Measurements from ENCODE around the gene STIM1.

STIM1 gene

DNA sequence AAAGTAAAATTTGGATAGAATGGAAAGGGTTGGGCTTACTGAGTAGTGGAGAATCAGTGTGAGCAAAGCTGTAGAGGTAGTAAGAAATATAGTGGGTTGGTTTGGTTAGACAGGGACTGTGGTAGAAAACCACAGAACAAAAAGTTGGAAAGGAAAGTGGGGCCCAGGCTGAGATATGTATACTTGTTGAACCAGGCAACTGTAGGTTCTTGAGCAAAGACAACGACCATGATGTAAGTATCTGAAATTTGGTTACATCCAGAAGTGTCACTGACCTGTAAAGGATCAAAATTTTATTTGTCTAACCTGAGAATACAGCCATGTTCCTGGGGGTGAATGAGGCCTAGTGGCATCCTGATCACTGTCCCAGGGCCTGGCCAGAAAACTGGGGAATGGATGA lies 114.1 kb downstream of the STIM1 start:
- Histone ChIP-seq H4K20me1 (ENCODE audit: insufficient read depth, low read length) (no peaks in the 10 kb centered on the region), H3K27me3 (ENCODE audit: insufficient read depth, low read length) (no peaks in the 10 kb centered on the region), H3K27ac (ENCODE audit: low read depth, low read length, poor library complexity, severe bottlenecking) (no peak overlapping the region), H3K9me3 (ENCODE audit: low read length) (no peaks in the 10 kb centered on the region), H3K4me1 (ENCODE audit: insufficient read depth, low read length, severe bottlenecking) (no peaks in the 10 kb centered on the region), H3K79me2 (ENCODE audit: insufficient read depth, low read length) (no peaks in the 10 kb centered on the region), H3K4me3 (ENCODE audit: low read depth, low read length, poor library complexity, severe bottlenecking) (no peak overlapping the region), H2AFZ (ENCODE audit: low read length) (no peak overlapping the region), H3K36me3 (ENCODE audit: insufficient read depth, low read length) (peaks cover 11% of the 10 kb centered on the region; the same call in 1 of the 2 replicates), H3K9ac (ENCODE audit: low read length) (no peak overlapping the region), H3F3A (ENCODE audit: insufficient read depth, low read length) (no peaks in the 10 kb centered on the region), H3K4me2 (ENCODE audit: low read length) (no peak overlapping the region), H3K9me2 (ENCODE audit: low read depth, low read length) (no peaks in the 10 kb centered on the region)
- TF ChIP-seq EZH2 (IDR thresholded peaks at IDR 0.05; ENCODE audit: borderline replicate concordance, low read length) = no peak
- TF ChIP-seq, protein P1, sequence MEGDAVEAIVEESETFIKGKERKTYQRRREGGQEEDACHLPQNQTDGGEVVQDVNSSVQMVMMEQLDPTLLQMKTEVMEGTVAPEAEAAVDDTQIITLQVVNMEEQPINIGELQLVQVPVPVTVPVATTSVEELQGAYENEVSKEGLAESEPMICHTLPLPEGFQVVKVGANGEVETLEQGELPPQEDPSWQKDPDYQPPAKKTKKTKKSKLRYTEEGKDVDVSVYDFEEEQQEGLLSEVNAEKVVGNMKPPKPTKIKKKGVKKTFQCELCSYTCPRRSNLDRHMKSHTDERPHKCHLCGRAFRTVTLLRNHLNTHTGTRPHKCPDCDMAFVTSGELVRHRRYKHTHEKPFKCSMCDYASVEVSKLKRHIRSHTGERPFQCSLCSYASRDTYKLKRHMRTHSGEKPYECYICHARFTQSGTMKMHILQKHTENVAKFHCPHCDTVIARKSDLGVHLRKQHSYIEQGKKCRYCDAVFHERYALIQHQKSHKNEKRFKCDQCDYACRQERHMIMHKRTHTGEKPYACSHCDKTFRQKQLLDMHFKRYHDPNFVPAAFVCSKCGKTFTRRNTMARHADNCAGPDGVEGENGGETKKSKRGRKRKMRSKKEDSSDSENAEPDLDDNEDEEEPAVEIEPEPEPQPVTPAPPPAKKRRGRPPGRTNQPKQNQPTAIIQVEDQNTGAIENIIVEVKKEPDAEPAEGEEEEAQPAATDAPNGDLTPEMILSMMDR (IDR thresholded peaks at IDR 0.05; ENCODE audit: low read length) = no peak

- Histone ChIP-seq H3K4me2 (ENCODE audit: low read length) (no peak overlapping the region), H3K4me3 (ENCODE audit: low read depth, low read length, poor library complexity, severe bottlenecking) (no peak overlapping the region), H3K9ac (ENCODE audit: low read length) (no peak overlapping the region), H3K27ac (ENCODE audit: low read depth, low read length, poor library complexity, severe bottlenecking) (no peak overlapping the region), H3K36me3 (ENCODE audit: insufficient read depth, low read length) (peaks cover 11% of the 10 kb centered on the region; the same call in 1 of the 2 replicates), H3K27me3 (ENCODE audit: insufficient read depth, low read length) (no peaks in the 10 kb centered on the region), H2AFZ (ENCODE audit: low read length) (no peak overlapping the region), H3K9me3 (ENCODE audit: low read length) (no peaks in the 10 kb centered on the region), H3F3A (ENCODE audit: insufficient read depth, low read length) (no peaks in the 10 kb centered on the region), H3K4me1 (ENCODE audit: insufficient read depth, low read length, severe bottlenecking) (no peaks in the 10 kb centered on the region), H3K9me2 (ENCODE audit: low read depth, low read length) (no peaks in the 10 kb centered on the region), H4K20me1 (ENCODE audit: insufficient read depth, low read length) (no peaks in the 10 kb centered on the region), H3K79me2 (ENCODE audit: insufficient read depth, low read length) (no peaks in the 10 kb centered on the region)
- TF ChIP-seq, protein P1 (IDR thresholded peaks at IDR 0.05; ENCODE audit: low read length) = no peak
- no peak for TF ChIP-seq EZH2 (IDR thresholded peaks at IDR 0.05; ENCODE audit: borderline replicate concordance, low read length)
These were observed 114.6 kb downstream of the STIM1 start for GRCh38 chr11:3970108-3970507.

DNA sequence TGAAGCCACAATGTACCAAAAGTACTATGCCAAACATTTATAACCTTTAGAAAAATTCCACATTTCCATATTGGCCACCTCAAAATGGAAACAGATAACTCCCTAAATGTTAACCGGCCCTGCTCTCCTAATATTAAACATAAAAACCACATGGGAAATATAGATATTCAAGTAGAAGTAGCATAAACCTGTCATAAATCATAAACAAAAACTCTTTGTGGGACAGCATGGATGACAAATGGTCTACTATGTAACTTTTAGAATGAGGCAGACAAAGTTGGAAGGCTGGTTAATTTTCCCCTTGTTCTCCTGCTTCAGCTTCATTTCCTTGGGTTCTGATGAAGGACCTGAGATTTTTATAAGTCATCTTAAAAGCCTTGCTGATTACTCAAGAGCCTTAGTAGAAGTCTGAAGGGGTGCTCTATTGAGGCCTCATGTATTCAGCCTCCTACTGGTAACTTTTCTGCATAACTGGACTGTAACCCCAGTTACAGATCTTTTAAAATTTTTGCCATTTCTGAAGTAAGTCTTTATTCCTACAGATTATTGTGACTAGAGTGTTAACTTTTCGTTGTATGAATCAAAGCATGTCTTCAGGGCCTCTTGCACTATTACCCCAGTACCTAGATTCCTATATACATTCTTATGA lies 116.4 kb downstream of the STIM1 start:
- Histone ChIP-seq H3K27me3 (ENCODE audit: insufficient read depth, low read length) (no peaks in the 10 kb centered on the region), H3K9ac (ENCODE audit: low read length) (no peak overlapping the region), H3K4me3 (ENCODE audit: low read depth, low read length, poor library complexity, severe bottlenecking) (no peak overlapping the region), H3K9me3 (ENCODE audit: low read length) (no peaks in the 10 kb centered on the region), H3K36me3 (ENCODE audit: insufficient read depth, low read length) (peaks cover 11% of the 10 kb centered on the region; the same call in 1 of the 2 replicates), H3F3A (ENCODE audit: insufficient read depth, low read length) (no peaks in the 10 kb centered on the region), H4K20me1 (ENCODE audit: insufficient read depth, low read length) (no peaks in the 10 kb centered on the region), H3K79me2 (ENCODE audit: insufficient read depth, low read length) (no peaks in the 10 kb centered on the region), H3K27ac (ENCODE audit: low read depth, low read length, poor library complexity, severe bottlenecking) (no peak overlapping the region), H3K9me2 (ENCODE audit: low read depth, low read length) (no peaks in the 10 kb centered on the region), H3K4me1 (ENCODE audit: insufficient read depth, low read length, severe bottlenecking) (no peaks in the 10 kb centered on the region), H3K4me2 (ENCODE audit: low read length) (no peak overlapping the region), H2AFZ (ENCODE audit: low read length) (no peak overlapping the region)
- TF ChIP-seq, protein P1 (IDR thresholded peaks at IDR 0.05; ENCODE audit: low read length) = peak; percentile 16; the same call in 1 of the 2 replicates
- no peak for TF ChIP-seq EZH2 (IDR thresholded peaks at IDR 0.05; ENCODE audit: borderline replicate concordance, low read length)

Data from OCI-LY1 (cell line).